Neural cell (in vitro differentiated cells): ENCODE results near the gene ZNF274. TPM values are rescaled to one million over a fixed set of nuclear protein-coding genes. Genes with fewer than 3 reads are reported as not detected.

Experiments used
- H2AFZ ChIP-seq: fragments of 200-600, 300-800 bp; sonication (generic), shearing (Covaris generic); 2 replicates; pipeline ENCODE4 v1.6.0; 2014; ENCODE audit warnings: low read depth, mild to moderate bottlenecking, antibody characterized with exemption, low read length, moderate library complexity
- H3F3A ChIP-seq: fragments of 200-600 bp; shearing (Covaris generic); 2 replicates; pipeline ENCODE4 v1.6.1; 2016; ENCODE audit warnings: mild to moderate bottlenecking, moderate library complexity, mixed read lengths, antibody characterized with exemption, low read length; ENCODE audit not compliant: insufficient read depth, poor library complexity, severe bottlenecking
- H3K27ac ChIP-seq: fragments of 200-600, 300-800 bp; sonication (generic), shearing (Covaris generic); 2 replicates; pipeline ENCODE4 v1.5.1; 2014; ENCODE audit warnings: mild to moderate bottlenecking, low read length, moderate library complexity
- H3K27me3 ChIP-seq: fragments of 300-800, 200-600 bp; sonication (generic), shearing (Covaris generic); 2 replicates; pipeline ENCODE4 v1.6.0; 2014; ENCODE audit warnings: mild to moderate bottlenecking, low read depth, low read length, moderate library complexity; ENCODE audit not compliant: insufficient read depth
- H3K36me3 ChIP-seq: fragments of 300-800, 200-600 bp; sonication (generic), shearing (Covaris generic); 2 replicates; pipeline ENCODE4 v1.5.1; 2014; ENCODE audit warnings: mild to moderate bottlenecking, antibody characterized with exemption, low read length, moderate library complexity; ENCODE audit not compliant: insufficient read depth
- H3K4me2 ChIP-seq: fragments of 300-800, 200-600 bp; sonication (generic), shearing (Covaris generic); 2 replicates; pipeline ENCODE4 v1.6.0; 2014; ENCODE audit warnings: mild to moderate bottlenecking, low read length
- H3K4me3 ChIP-seq: fragments of 300-800, 200-600 bp; sonication (generic), shearing (Covaris generic); 2 replicates; pipeline ENCODE4 v1.5.1; 2014; ENCODE audit warnings: mild to moderate bottlenecking, low read length, moderate library complexity
- H3K79me2 ChIP-seq: fragments of 200-600 bp; shearing (Covaris generic); replicated peaks from 2 replicates; pipeline ENCODE4 v1.6.0; 2014; ENCODE audit warnings: mild to moderate bottlenecking, low read length, moderate library complexity; ENCODE audit not compliant: insufficient read depth
- H3K9ac ChIP-seq: fragments of 300-800, 200-600 bp; sonication (generic), shearing (Covaris generic); 2 replicates; pipeline ENCODE4 v1.6.1; 2016; ENCODE audit warnings: mild to moderate bottlenecking, low read length, mixed read lengths
- H3K9me2 ChIP-seq: fragments of 200-600 bp; shearing (Covaris generic); 2 replicates; pipeline ENCODE4 v1.6.1; 2016; ENCODE audit warnings: mild to moderate bottlenecking, low read length, mixed read lengths; ENCODE audit not compliant: insufficient read depth
- H3K9me3 ChIP-seq: fragments of 200-600, 300-800 bp; sonication (generic), shearing (Covaris generic); 2 replicates; pipeline ENCODE4 v1.6.1; 2016; ENCODE audit warnings: mild to moderate bottlenecking, mixed run types, low read length, moderate library complexity, mixed read lengths
- H4K20me1 ChIP-seq: fragments of 200-600 bp; shearing (Covaris generic); 2 replicates; pipeline ENCODE4 v1.6.1; 2016; ENCODE audit warnings: mild to moderate bottlenecking, mixed run types; ENCODE audit not compliant: insufficient read depth
- EP300 ChIP-seq: fragments of 450-650 bp; conservative IDR thresholded peaks from 2 replicates; pipeline ENCODE4 v1.6.1; 2014; ENCODE audit warnings: antibody characterized with exemption, mild to moderate bottlenecking, moderate library complexity; ENCODE audit not compliant: poor library complexity, severe bottlenecking
- EZH2 ChIP-seq: fragments of 200-600, 300-800 bp; shearing (Covaris generic), sonication (generic); IDR thresholded peaks from 2 replicates; pipeline ENCODE4 v1.6.1; 2014; ENCODE audit warnings: antibody characterized with exemption, low read length, borderline replicate concordance, mild to moderate bottlenecking; ENCODE audit not compliant: insufficient read depth, poor library complexity, severe bottlenecking
- MXI1 ChIP-seq: fragments of 450-650 bp; conservative IDR thresholded peaks from 2 replicates; pipeline ENCODE4 v1.6.1; 2014; ENCODE audit warnings: antibody characterized with exemption, mild to moderate bottlenecking; ENCODE audit not compliant: poor library complexity, severe bottlenecking
- POLR2AphosphoS5 ChIP-seq: IDR thresholded peaks from 2 replicates; pipeline ENCODE4 v1.6.1; 2012
- RAD21 ChIP-seq: fragments of 450-650 bp; conservative IDR thresholded peaks from 2 replicates; pipeline ENCODE4 v1.6.1; 2014; ENCODE audit warnings: antibody characterized with exemption, mild to moderate bottlenecking, moderate library complexity
- REST ChIP-seq: IDR thresholded peaks from 2 replicates; pipeline ENCODE4 v1.6.1; 2012; ENCODE audit warnings: borderline replicate concordance
- SMC3 ChIP-seq: fragments of 450-650 bp; conservative IDR thresholded peaks from 2 replicates; pipeline ENCODE4 v1.6.1; 2014; ENCODE audit warnings: antibody characterized with exemption, mild to moderate bottlenecking, moderate library complexity; ENCODE audit not compliant: poor library complexity
- TAF1 ChIP-seq: IDR thresholded peaks from 2 replicates; pipeline ENCODE4 v1.6.1; 2012; ENCODE audit warnings: low read depth
- polyA plus RNA-seq: library from polyadenylated mRNA; depleted of rRNA; stranded (reverse); fragments of >200 nt; gene quantifications from 2 replicates; pipeline ENCODE4 v1.2.3, GENCODE V29; 2014
- TF ChIP-seq, protein P1 (sequence below): fragments of 450-650 bp; IDR thresholded peaks from 2 replicates; pipeline ENCODE4 v1.5.1; 2014; ENCODE audit warnings: antibody characterized with exemption, mild to moderate bottlenecking, moderate library complexity; ENCODE audit not compliant: poor library complexity, severe bottlenecking

Gene ZNF274
- polyA plus RNA-seq, 1 donor from 2014 or later: 47.2 TPM

DNA sequence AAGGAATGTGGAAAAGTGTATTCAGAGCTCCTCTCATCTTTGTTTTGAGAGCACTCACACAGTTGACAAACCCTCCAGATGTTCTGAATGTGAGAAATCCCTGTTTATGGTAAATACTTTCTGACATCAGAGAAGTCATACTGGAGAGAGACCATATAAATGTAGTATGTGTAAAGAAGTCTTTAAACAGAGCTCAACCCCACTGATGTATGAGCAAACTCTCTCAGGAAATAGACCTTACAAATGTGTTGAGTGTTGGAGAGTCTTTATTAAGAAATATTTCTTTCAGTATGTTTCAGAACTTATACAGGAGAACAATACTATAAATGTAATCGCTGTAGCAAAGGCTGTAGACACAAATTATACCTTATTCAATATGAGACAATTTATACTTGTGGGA, 16.6 kb upstream of the ZNF274 start:
- Histone ChIP-seq H2AFZ (no peak overlapping the region), H3K36me3 (no peaks in the 10 kb centered on the region), H3K27ac (no peak overlapping the region), H3K9me3 (peaks cover 17% of the 10 kb centered on the region), H3K9me2 (no peaks in the 10 kb centered on the region), H3K79me2 (no peaks in the 10 kb centered on the region), H4K20me1 (no peaks in the 10 kb centered on the region), H3K4me2 (no peak overlapping the region), H3K27me3 (no peaks in the 10 kb centered on the region), H3K9ac (no peak overlapping the region), H3F3A (no peaks in the 10 kb centered on the region), H3K4me3 (no peak overlapping the region)
- TF ChIP-seq REST (no peak), EP300 (no peak), POLR2AphosphoS5 (no peak), SMC3 (no peak), TAF1 (no peak), RAD21 (no peak), EZH2 (no peak), MXI1 (no peak)
- TF ChIP-seq, protein P1, sequence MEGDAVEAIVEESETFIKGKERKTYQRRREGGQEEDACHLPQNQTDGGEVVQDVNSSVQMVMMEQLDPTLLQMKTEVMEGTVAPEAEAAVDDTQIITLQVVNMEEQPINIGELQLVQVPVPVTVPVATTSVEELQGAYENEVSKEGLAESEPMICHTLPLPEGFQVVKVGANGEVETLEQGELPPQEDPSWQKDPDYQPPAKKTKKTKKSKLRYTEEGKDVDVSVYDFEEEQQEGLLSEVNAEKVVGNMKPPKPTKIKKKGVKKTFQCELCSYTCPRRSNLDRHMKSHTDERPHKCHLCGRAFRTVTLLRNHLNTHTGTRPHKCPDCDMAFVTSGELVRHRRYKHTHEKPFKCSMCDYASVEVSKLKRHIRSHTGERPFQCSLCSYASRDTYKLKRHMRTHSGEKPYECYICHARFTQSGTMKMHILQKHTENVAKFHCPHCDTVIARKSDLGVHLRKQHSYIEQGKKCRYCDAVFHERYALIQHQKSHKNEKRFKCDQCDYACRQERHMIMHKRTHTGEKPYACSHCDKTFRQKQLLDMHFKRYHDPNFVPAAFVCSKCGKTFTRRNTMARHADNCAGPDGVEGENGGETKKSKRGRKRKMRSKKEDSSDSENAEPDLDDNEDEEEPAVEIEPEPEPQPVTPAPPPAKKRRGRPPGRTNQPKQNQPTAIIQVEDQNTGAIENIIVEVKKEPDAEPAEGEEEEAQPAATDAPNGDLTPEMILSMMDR: no peak

- Histone ChIP-seq H3K27me3 (no peaks in the 10 kb centered on the region), H2AFZ (no peak overlapping the region), H3K4me2 (no peak overlapping the region), H3K27ac (no peak overlapping the region), H3K9me3 (peaks cover 16% of the 10 kb centered on the region), H3K79me2 (no peaks in the 10 kb centered on the region), H3K4me3 (no peak overlapping the region), H3F3A (no peaks in the 10 kb centered on the region), H3K36me3 (no peaks in the 10 kb centered on the region), H3K9me2 (no peaks in the 10 kb centered on the region), H4K20me1 (no peaks in the 10 kb centered on the region), H3K9ac (no peak overlapping the region)
- TF ChIP-seq SMC3: no peak
- no peak for TF ChIP-seq POLR2AphosphoS5
- TF ChIP-seq, protein P1: no peak
- no peak for TF ChIP-seq MXI1
- no peak for TF ChIP-seq RAD21
- TF ChIP-seq EZH2: no peak
- no peak for TF ChIP-seq TAF1
- no peak for TF ChIP-seq REST
- no peak for TF ChIP-seq EP300
Observed at GRCh38 chr19:58166708-58167280, 16.1 kb upstream of the ZNF274 start.
